ENCODE results near the gene CLPTM1L. TPM values are rescaled to one million over a fixed set of nuclear protein-coding genes. Genes with fewer than 3 reads are reported as not detected.
"Not testable (repeated sequence)": the region's sequence is repeated elsewhere in the genome, so short reads cannot be mapped to it uniquely, and the experiment has no call there.

Gene CLPTM1L
- total and polyA plus RNA-seq, 4 donors: 66.0 to 95.5 (median 71.8) TPM

GRCh38 chr5:1282993-1283728 lies 61.7 kb downstream of the CLPTM1L start:
- ATAC-seq (ENCODE audit: low FRiP score); intact Hi-C loops (cut with DNase I); H3K4me1 ChIP-seq (ENCODE audit: control insufficient read depth in 1 of 2, insufficient read depth in 2 of 2, low read length in 2 of 2); H3K27ac ChIP-seq (ENCODE audit: low read depth in 1 of 2, low read length in 2 of 2); H3K4me3 ChIP-seq (ENCODE audit: low read length in 2 of 2); H3K36me3 ChIP-seq (ENCODE audit: control insufficient read depth in 1 of 2, insufficient read depth in 2 of 2, low read length in 1 of 2); H3K27me3 ChIP-seq (ENCODE audit: control insufficient read depth in 1 of 2, insufficient read depth in 2 of 2, low read length in 1 of 2); H3K9me3 ChIP-seq (ENCODE audit: control insufficient read depth, low read length): not testable (repeated sequence)
- 91 to 92% methylated on average over 40 of the region's 40 CpGs for WGBS, 2 donors
- peak; percentile 30 to 52 for DNase-seq

- Histone ChIP-seq H3K4me3 (ENCODE audit: low read length in 2 of 2) (no peak overlapping the region), H3K27me3 (ENCODE audit: control insufficient read depth in 1 of 2, insufficient read depth in 2 of 2, low read length in 1 of 2) (no peaks in the 10 kb centered on the region), H3K27ac (ENCODE audit: low read depth in 1 of 2, low read length in 2 of 2) (no peak overlapping the region), H3K9me3 (ENCODE audit: control insufficient read depth, low read length) (no peaks in the 10 kb centered on the region), H3K4me1 (ENCODE audit: control insufficient read depth in 1 of 2, insufficient read depth in 2 of 2, low read length in 2 of 2) (no peaks in the 10 kb centered on the region), H3K36me3 (ENCODE audit: control insufficient read depth in 1 of 2, insufficient read depth in 2 of 2, low read length in 1 of 2) (no peaks in the 10 kb centered on the region)
- ATAC-seq (ENCODE audit: low FRiP score) (no peak), DNase-seq (peak; percentile 26 to 54)
- 78% methylated on average over 37 of the region's 37 CpGs for WGBS, 2 donors
- intact Hi-C loops (cut with DNase I): no loop called here
Observed at GRCh38 chr5:1282131-1282992, 62.5 kb downstream of the CLPTM1L start.

GRCh38 chr5:1281038-1281882 lies 63.6 kb downstream of the CLPTM1L start:
- no peak overlapping the region for H3K4me3 ChIP-seq (ENCODE audit: low read length in 2 of 2)
- no peaks in the 10 kb centered on the region for H3K36me3 ChIP-seq (ENCODE audit: control insufficient read depth in 1 of 2, insufficient read depth in 2 of 2, low read length in 1 of 2)
- peak; percentile 20 to 61 for DNase-seq
- ATAC-seq (ENCODE audit: low FRiP score): no peak
- H3K27ac ChIP-seq (ENCODE audit: low read depth in 1 of 2, low read length in 2 of 2): no peak overlapping the region
- H3K27me3 ChIP-seq (ENCODE audit: control insufficient read depth in 1 of 2, insufficient read depth in 2 of 2, low read length in 1 of 2): no peaks in the 10 kb centered on the region
- H3K4me1 ChIP-seq (ENCODE audit: control insufficient read depth in 1 of 2, insufficient read depth in 2 of 2, low read length in 2 of 2): no peaks in the 10 kb centered on the region
- H3K9me3 ChIP-seq (ENCODE audit: control insufficient read depth, low read length): no peaks in the 10 kb centered on the region
- intact Hi-C loops (cut with DNase I): no loop called here
- 83 to 84% methylated on average over 16 of the region's 16 CpGs for WGBS, 2 donors

GRCh38 chr5:1280177-1281037 lies 64.5 kb downstream of the CLPTM1L start:
- Histone ChIP-seq H3K4me1 (ENCODE audit: control insufficient read depth in 1 of 2, insufficient read depth in 2 of 2, low read length in 2 of 2) (no peaks in the 10 kb centered on the region), H3K27ac (ENCODE audit: low read depth in 1 of 2, low read length in 2 of 2) (no peak overlapping the region), H3K27me3 (ENCODE audit: control insufficient read depth in 1 of 2, insufficient read depth in 2 of 2, low read length in 1 of 2) (no peaks in the 10 kb centered on the region), H3K9me3 (ENCODE audit: control insufficient read depth, low read length) (no peaks in the 10 kb centered on the region), H3K4me3 (ENCODE audit: low read length in 2 of 2) (no peak overlapping the region), H3K36me3 (ENCODE audit: control insufficient read depth in 1 of 2, insufficient read depth in 2 of 2, low read length in 1 of 2) (no peaks in the 10 kb centered on the region)
- DNase-seq (peak; percentile 43 to 71), ATAC-seq (ENCODE audit: low FRiP score) (no peak)
- WGBS, 2 donors: 87 to 88% methylated on average over 32 of the region's 32 CpGs
- intact Hi-C loops (cut with DNase I): no loop called here

- Histone ChIP-seq H3K9me3 (ENCODE audit: control insufficient read depth, low read length) (no peaks in the 10 kb centered on the region), H3K4me1 (ENCODE audit: control insufficient read depth in 1 of 2, insufficient read depth in 2 of 2, low read length in 2 of 2) (no peaks in the 10 kb centered on the region), H3K36me3 (ENCODE audit: control insufficient read depth in 1 of 2, insufficient read depth in 2 of 2, low read length in 1 of 2) (no peaks in the 10 kb centered on the region), H3K27me3 (ENCODE audit: control insufficient read depth in 1 of 2, insufficient read depth in 2 of 2, low read length in 1 of 2) (no peaks in the 10 kb centered on the region), H3K4me3 (ENCODE audit: low read length in 2 of 2) (no peak overlapping the region), H3K27ac (ENCODE audit: low read depth in 1 of 2, low read length in 2 of 2) (no peak overlapping the region)
- ATAC-seq (ENCODE audit: low FRiP score) (peak; percentile 29), DNase-seq (peak; percentile 40 to 68)
- intact Hi-C loops (cut with DNase I): no loop called here
- 91% methylated on average over 33 to 34 of the region's 34 CpGs for WGBS, 2 donors
Observed at GRCh38 chr5:1279443-1280151, 65.3 kb downstream of the CLPTM1L start.

- intact Hi-C loops (cut with DNase I): no loop called here
- Histone ChIP-seq H3K27ac (ENCODE audit: low read depth in 1 of 2, low read length in 2 of 2) (no peak overlapping the region), H3K4me1 (ENCODE audit: control insufficient read depth in 1 of 2, insufficient read depth in 2 of 2, low read length in 2 of 2) (no peaks in the 10 kb centered on the region), H3K36me3 (ENCODE audit: control insufficient read depth in 1 of 2, insufficient read depth in 2 of 2, low read length in 1 of 2) (no peaks in the 10 kb centered on the region), H3K27me3 (ENCODE audit: control insufficient read depth in 1 of 2, insufficient read depth in 2 of 2, low read length in 1 of 2) (no peaks in the 10 kb centered on the region), H3K4me3 (ENCODE audit: low read length in 2 of 2) (no peak overlapping the region), H3K9me3 (ENCODE audit: control insufficient read depth, low read length) (no peaks in the 10 kb centered on the region)
- peak; percentile 24 for ATAC-seq (ENCODE audit: low FRiP score)
- 94% methylated on average over 42 of the region's 42 CpGs for WGBS, 2 donors
- peak; percentile 30 to 71 for DNase-seq
Observed at GRCh38 chr5:1278656-1279442, 66.0 kb downstream of the CLPTM1L start.

- Histone ChIP-seq H3K27ac (ENCODE audit: low read depth in 1 of 2, low read length in 2 of 2) (no peak overlapping the region), H3K36me3 (ENCODE audit: control insufficient read depth in 1 of 2, insufficient read depth in 2 of 2, low read length in 1 of 2) (no peaks in the 10 kb centered on the region), H3K4me1 (ENCODE audit: control insufficient read depth in 1 of 2, insufficient read depth in 2 of 2, low read length in 2 of 2) (no peaks in the 10 kb centered on the region), H3K9me3 (ENCODE audit: control insufficient read depth, low read length) (no peaks in the 10 kb centered on the region), H3K4me3 (ENCODE audit: low read length in 2 of 2) (no peak overlapping the region), H3K27me3 (ENCODE audit: control insufficient read depth in 1 of 2, insufficient read depth in 2 of 2, low read length in 1 of 2) (no peaks in the 10 kb centered on the region)
- ATAC-seq (ENCODE audit: low FRiP score): no peak
- intact Hi-C loops (cut with DNase I): no loop called here
- peak in 1 of 2 donors; percentile 27 for DNase-seq
- 92 to 95% methylated on average over 13 of the region's 13 CpGs for WGBS, 2 donors
Observed at GRCh38 chr5:1278216-1278615, 66.7 kb downstream of the CLPTM1L start.
